AML-193 (cell line): ENCODE data around the gene EEPD1.
A peak's percentile ranks its signal among the peaks of the same experiment; 100 is the strongest.
"Not testable (repeated sequence)": the region's sequence is repeated elsewhere in the genome, so short reads cannot be mapped to it uniquely, and the experiment has no call there.

Source experiments
- DNase-seq, 2 experiments: peaks; one replicate each; lab custom pipeline; 2025; lab: John Stamatoyannopoulos, UW

Gene EEPD1

GRCh38 chr7:36152756-36153570 lies at the start of gene EEPD1:
TSS of gene EEPD1 (plus strand) at chr7:36153254. CDS start at chr7:36154325, 1,071 bp downstream.
- DNase-seq = peak; percentile 90 to 91

- no peak for DNase-seq
Observed at GRCh38 chr7:36103837-36104561, 49.1 kb upstream of the EEPD1 start.

- DNase-seq = not testable (repeated sequence)
Observed at GRCh38 chr7:36106972-36107908, 45.8 kb upstream of the EEPD1 start.

- DNase-seq = no peak
Observed at GRCh38 chr7:36107926-36108631, 45.0 kb upstream of the EEPD1 start.

- DNase-seq = no peak
Observed at GRCh38 chr7:36109013-36109627, 43.9 kb upstream of the EEPD1 start.

- DNase-seq = no peak
Observed at GRCh38 chr7:36110584-36110983, 42.5 kb upstream of the EEPD1 start.

- no peak for DNase-seq
Observed at GRCh38 chr7:36112969-36113368, 40.1 kb upstream of the EEPD1 start.

GRCh38 chr7:36114355-36114754 lies 38.7 kb upstream of the EEPD1 start:
- DNase-seq = no peak

GRCh38 chr7:36115448-36116321 lies 37.4 kb upstream of the EEPD1 start:
- DNase-seq = no peak

GRCh38 chr7:36116347-36117202 lies 36.5 kb upstream of the EEPD1 start:
- DNase-seq = no peak

- DNase-seq = no peak
Observed at GRCh38 chr7:36117203-36117840, 35.7 kb upstream of the EEPD1 start.

GRCh38 chr7:36118344-36118743 lies 34.7 kb upstream of the EEPD1 start:
- no peak for DNase-seq

GRCh38 chr7:36119005-36119706 lies 33.9 kb upstream of the EEPD1 start:
- DNase-seq = peak; percentile 94 to 95

GRCh38 chr7:36119983-36120646 lies 32.9 kb upstream of the EEPD1 start:
- not testable (repeated sequence) for DNase-seq

- not testable (repeated sequence) for DNase-seq
Observed at GRCh38 chr7:36125630-36126029, 27.4 kb upstream of the EEPD1 start.

GRCh38 chr7:36127075-36127740 lies 25.8 kb upstream of the EEPD1 start:
- no peak for DNase-seq
